OCI-LY3 (cell line): Measurements from ENCODE around the gene MZB1.

Experiments
- EZH2phosphoT487 ChIP-seq: fragments of 200-600 bp; shearing (Covaris generic); IDR thresholded peaks from 2 replicates; pipeline ENCODE4 v1.6.1; 2018; ENCODE audit warnings: antibody characterized with exemption, mixed run types, low read depth
- TF ChIP-seq, protein P1 (sequence below): fragments of 200-600, 300-600 bp; sonication (generic); IDR thresholded peaks from 2 replicates; pipeline ENCODE4 v1.5.1; 2014; ENCODE audit warnings: antibody characterized with exemption, low read length, low read depth

DNA sequence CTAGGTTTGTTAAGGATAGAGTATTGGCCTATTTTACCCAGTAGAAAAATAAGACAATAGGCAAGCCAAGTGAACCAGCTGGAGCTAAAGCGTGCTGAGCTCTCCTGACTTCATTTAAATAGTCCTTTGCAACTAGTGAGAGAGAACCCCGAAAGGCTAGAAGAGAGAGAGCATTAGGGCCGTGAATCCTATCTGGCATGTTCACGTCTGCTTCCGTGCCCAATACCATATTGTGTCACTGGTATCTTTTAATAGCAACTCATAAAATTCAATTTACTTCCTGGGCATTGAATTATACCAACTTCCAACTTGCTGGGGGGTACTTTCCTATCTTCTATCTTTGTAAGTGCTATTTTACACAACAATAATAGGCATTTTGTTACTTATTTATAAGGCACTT is 35.8 kb upstream of the MZB1 start:
- TF ChIP-seq, protein P1, sequence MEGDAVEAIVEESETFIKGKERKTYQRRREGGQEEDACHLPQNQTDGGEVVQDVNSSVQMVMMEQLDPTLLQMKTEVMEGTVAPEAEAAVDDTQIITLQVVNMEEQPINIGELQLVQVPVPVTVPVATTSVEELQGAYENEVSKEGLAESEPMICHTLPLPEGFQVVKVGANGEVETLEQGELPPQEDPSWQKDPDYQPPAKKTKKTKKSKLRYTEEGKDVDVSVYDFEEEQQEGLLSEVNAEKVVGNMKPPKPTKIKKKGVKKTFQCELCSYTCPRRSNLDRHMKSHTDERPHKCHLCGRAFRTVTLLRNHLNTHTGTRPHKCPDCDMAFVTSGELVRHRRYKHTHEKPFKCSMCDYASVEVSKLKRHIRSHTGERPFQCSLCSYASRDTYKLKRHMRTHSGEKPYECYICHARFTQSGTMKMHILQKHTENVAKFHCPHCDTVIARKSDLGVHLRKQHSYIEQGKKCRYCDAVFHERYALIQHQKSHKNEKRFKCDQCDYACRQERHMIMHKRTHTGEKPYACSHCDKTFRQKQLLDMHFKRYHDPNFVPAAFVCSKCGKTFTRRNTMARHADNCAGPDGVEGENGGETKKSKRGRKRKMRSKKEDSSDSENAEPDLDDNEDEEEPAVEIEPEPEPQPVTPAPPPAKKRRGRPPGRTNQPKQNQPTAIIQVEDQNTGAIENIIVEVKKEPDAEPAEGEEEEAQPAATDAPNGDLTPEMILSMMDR, result no peak
- no peak for TF ChIP-seq EZH2phosphoT487
